Fibroblast of lung (primary cell): ENCODE data around the gene CAMK1D. TPM values are rescaled to one million over a fixed set of nuclear protein-coding genes. Genes with fewer than 3 reads are reported as not detected.

Source experiments
- DNase-seq, 2 donors: peaks; one replicate each; pipeline versions ENCODE4 v3.0.0 to v3.0.0-alpha.2; 2010; ENCODE audit warnings: low read depth in 2 of 2
- H2AFZ ChIP-seq: 2 replicates; pipeline ENCODE4 v1.5.1; 2012; ENCODE audit warnings: low read length, control low read depth, inconsistent platforms
- H3K27ac ChIP-seq: 2 replicates; pipeline ENCODE4 v1.5.1; 2011; ENCODE audit warnings: low read length, control low read depth; ENCODE audit not compliant: insufficient read depth
- H3K27me3 ChIP-seq: 2 replicates; pipeline ENCODE4 v1.5.1; 2011; ENCODE audit warnings: mild to moderate bottlenecking, low read length; ENCODE audit not compliant: control insufficient read depth, insufficient read depth
- H3K36me3 ChIP-seq: 2 replicates; pipeline ENCODE4 v1.5.1; 2011; ENCODE audit warnings: low read length; ENCODE audit not compliant: control insufficient read depth, insufficient read depth
- H3K4me1 ChIP-seq: 2 replicates; pipeline ENCODE4 v1.5.1; 2011; ENCODE audit warnings: low read length; ENCODE audit not compliant: control insufficient read depth, insufficient read depth; ENCODE audit errors: extremely low read depth
- H3K4me2 ChIP-seq: 2 replicates; pipeline ENCODE4 v1.5.1; 2011; ENCODE audit warnings: low read length, control low read depth; ENCODE audit not compliant: insufficient read depth; ENCODE audit errors: extremely low read depth
- H3K4me3 ChIP-seq, 4 experiments: fragments of 200-600 bp in 1 of 4; sonication (generic) in 1 of 4; replicated peaks in 1 of 4; 2 replicates each; pipeline ENCODE4 v1.5.1; 2011 to 2016; ENCODE audit warnings: low read length in 4 of 4, low read depth in 3 of 4, mild to moderate bottlenecking in 3 of 4, control low read depth in 2 of 4, inconsistent platforms in 1 of 4, mixed read lengths in 1 of 4; ENCODE audit not compliant: insufficient read depth in 1 of 4; ENCODE audit errors: control extremely low read depth in 1 of 4
- H3K79me2 ChIP-seq: 2 replicates; pipeline ENCODE4 v1.5.1; 2012; ENCODE audit warnings: mild to moderate bottlenecking, low read length, inconsistent platforms; ENCODE audit not compliant: control insufficient read depth, insufficient read depth
- H3K9ac ChIP-seq: 2 replicates; pipeline ENCODE4 v1.5.1; 2011; ENCODE audit warnings: mild to moderate bottlenecking, low read length, control low read depth; ENCODE audit not compliant: insufficient read depth
- H3K9me3 ChIP-seq: 2 replicates; pipeline ENCODE4 v1.5.1; 2012; ENCODE audit warnings: low read depth, low read length; ENCODE audit not compliant: control insufficient read depth, insufficient read depth
- H4K20me1 ChIP-seq: 2 replicates; pipeline ENCODE4 v1.5.1; 2011; ENCODE audit warnings: low read length; ENCODE audit not compliant: control insufficient read depth, insufficient read depth; ENCODE audit errors: extremely low read depth
- EZH2 ChIP-seq: IDR thresholded peaks from 2 replicates; pipeline ENCODE4 v1.5.1; 2012; ENCODE audit warnings: low read length, control low read depth, mild to moderate bottlenecking; ENCODE audit errors: missing control alignments
- polyA plus RNA-seq, 2 donors: library from polyadenylated mRNA; depleted of rRNA in 1 of 2; stranded (reverse) in 1 of 2; unstranded in 1 of 2; fragments of >200 nt; gene quantifications; 2 replicates each; pipeline ENCODE4 v1.2.1, GENCODE V29; 2011 to 2012; ENCODE audit warnings: missing spikeins in 1 of 2
- total RNA-seq: library from RNA; depleted of rRNA; stranded (reverse); fragments of >200 nt; gene quantifications from 2 replicates; pipeline ENCODE4 v1.2.1, GENCODE V29; 2014
- TF ChIP-seq, protein P1 (sequence below), 2 donors: IDR thresholded peaks in 1 of 2; conservative IDR thresholded peaks in 1 of 2; 1 replicate in 1 of 2; 2 replicates in 1 of 2; pipeline ENCODE4 v1.5.1; 2011 to 2012; ENCODE audit warnings: low read length in 2 of 2, control low read depth in 1 of 2, inconsistent platforms in 1 of 2, low read depth in 1 of 2, mild to moderate bottlenecking in 1 of 2

CAMK1D gene
- total and polyA plus RNA-seq, 2 donors (not counting 1 experiment from before 2014, with no cell fraction given), result 2.3 TPM

DNA sequence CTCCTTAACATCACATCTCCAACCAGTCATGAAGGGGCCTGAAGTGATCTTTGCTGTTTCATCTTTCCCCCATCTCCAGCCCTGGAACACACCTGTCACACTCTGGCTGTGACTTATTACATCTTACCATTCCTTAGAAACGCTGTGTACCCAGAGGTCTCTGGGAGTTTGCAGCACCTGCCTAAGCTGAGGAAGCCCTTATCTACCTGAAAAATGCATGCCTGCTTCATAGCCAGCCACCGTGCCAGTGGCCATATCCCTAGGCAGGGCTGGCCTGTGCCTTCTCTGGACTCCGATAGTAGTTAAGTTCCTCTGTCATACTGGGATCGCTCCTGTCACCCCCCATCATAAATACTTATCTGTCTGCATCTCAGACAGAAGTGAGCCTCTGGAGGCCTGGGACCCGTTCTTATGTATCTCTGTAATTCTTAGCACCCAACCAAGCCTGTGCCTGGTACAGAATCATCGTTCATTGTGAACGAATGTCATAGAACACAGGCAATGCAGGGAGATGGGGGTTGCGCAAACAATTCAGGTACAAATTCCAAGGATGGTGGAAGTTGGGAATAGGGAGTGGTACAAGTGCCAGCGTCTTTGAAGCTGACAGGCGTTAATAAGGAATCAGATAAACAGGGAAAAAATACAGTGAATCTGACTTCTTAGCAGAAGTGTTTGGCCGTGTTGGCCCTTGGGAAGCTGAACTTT is 254.6 kb downstream of the CAMK1D start:
- no peak overlapping the region for H3K27ac ChIP-seq
- no peaks in the 10 kb centered on the region for H3K4me1 ChIP-seq
- H3K27me3 ChIP-seq, result no peaks in the 10 kb centered on the region
- no peak for DNase-seq
- no peak overlapping the region for H2AFZ ChIP-seq
- no peaks in the 10 kb centered on the region for H3K36me3 ChIP-seq
- no peaks in the 10 kb centered on the region for H3K9me3 ChIP-seq
- no peak overlapping the region for H3K4me3 ChIP-seq
- no peaks in the 10 kb centered on the region for H3K79me2 ChIP-seq
- no peak overlapping the region for H3K9ac ChIP-seq
- no peak for TF ChIP-seq EZH2
- TF ChIP-seq, protein P1, sequence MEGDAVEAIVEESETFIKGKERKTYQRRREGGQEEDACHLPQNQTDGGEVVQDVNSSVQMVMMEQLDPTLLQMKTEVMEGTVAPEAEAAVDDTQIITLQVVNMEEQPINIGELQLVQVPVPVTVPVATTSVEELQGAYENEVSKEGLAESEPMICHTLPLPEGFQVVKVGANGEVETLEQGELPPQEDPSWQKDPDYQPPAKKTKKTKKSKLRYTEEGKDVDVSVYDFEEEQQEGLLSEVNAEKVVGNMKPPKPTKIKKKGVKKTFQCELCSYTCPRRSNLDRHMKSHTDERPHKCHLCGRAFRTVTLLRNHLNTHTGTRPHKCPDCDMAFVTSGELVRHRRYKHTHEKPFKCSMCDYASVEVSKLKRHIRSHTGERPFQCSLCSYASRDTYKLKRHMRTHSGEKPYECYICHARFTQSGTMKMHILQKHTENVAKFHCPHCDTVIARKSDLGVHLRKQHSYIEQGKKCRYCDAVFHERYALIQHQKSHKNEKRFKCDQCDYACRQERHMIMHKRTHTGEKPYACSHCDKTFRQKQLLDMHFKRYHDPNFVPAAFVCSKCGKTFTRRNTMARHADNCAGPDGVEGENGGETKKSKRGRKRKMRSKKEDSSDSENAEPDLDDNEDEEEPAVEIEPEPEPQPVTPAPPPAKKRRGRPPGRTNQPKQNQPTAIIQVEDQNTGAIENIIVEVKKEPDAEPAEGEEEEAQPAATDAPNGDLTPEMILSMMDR (conservative IDR thresholded peaks at IDR 0.05 in 1 of 2, IDR thresholded peaks at IDR 0.05 in 1 of 2; ENCODE audit: low read depth in 1 of 2, low read length in 2 of 2), result no peak
- H4K20me1 ChIP-seq, result no peaks in the 10 kb centered on the region
- no peak overlapping the region for H3K4me2 ChIP-seq

DNA sequence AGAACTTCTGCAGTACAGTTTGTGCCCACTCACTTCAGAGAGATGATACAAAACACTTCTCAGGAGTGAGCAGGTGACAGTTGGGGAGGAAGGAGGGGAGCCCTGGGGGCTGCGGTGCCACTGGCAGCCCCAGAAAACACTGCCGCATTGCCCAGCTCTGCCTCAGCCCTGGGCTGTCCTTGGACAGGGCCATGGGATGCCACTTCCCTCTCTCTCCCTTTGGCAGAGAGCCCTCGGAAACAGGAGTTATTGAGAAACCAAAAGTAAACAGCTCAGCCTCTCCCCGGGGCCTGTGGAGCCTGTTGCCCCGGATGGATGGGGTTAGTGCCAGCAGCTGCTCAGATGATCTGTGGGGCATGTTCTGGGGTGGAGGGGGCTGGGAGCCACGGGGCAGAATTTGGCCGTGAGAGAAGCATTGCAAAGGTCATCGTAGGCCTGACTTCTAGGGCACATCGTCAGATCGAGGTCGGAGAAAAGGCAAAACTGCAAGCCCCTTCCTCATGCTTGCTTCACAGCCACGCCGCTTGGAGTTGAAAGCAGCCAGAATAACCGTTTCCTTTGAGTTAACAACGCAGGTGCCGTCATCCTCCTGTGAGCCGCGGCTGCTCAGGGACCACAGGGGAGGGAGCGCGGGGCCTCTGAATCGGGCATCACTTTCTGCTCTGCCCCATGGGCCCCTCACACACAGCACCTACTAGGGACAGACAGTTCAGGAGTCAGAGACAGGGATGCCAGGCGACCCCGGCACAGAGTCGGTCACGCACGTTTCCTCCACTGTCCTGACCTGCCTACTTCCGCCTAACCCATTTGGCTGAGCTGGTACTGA is 256.4 kb downstream of the CAMK1D start:
- no peak overlapping the region for H3K4me2 ChIP-seq
- H2AFZ ChIP-seq, result peak overlapping the region; percentile 64
- peak; percentile 60 to 65 for DNase-seq
- no peak overlapping the region for H3K27ac ChIP-seq
- H3K27me3 ChIP-seq, result no peaks in the 10 kb centered on the region
- H3K36me3 ChIP-seq, result no peaks in the 10 kb centered on the region
- no peak overlapping the region for H3K9ac ChIP-seq
- TF ChIP-seq, protein P1 (conservative IDR thresholded peaks at IDR 0.05 in 1 of 2, IDR thresholded peaks at IDR 0.05 in 1 of 2; ENCODE audit: low read depth in 1 of 2, low read length in 2 of 2), result no peak
- TF ChIP-seq EZH2, result no peak
- H3K4me1 ChIP-seq, result no peaks in the 10 kb centered on the region
- no peaks in the 10 kb centered on the region for H3K79me2 ChIP-seq
- no peaks in the 10 kb centered on the region for H3K9me3 ChIP-seq
- peak overlapping the region in 1 of 4 experiments; percentile 32 for H3K4me3 ChIP-seq
- H4K20me1 ChIP-seq, result no peaks in the 10 kb centered on the region

DNA sequence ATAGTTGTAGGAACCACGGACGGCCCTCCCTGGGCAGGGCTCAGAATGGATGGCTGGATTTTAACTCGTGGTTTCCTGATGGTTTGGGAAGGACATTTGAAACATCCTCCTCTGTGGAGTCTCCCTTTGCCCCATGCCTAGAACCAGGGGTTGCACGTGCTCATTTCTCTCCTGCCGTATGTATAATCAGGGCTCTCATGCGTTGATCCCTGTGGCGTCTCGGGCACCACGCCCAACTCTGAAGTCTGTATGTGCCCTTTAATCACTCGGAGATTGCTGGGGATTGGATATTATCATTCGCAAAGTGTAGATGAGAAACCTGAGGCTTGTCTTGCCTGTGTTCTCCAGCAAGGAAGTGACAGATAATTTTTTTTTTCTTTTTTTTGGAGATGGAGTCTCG is 257.1 kb downstream of the CAMK1D start:
- H3K4me2 ChIP-seq, result no peak overlapping the region

More for the DNA sequence above, 257.1 kb downstream of the CAMK1D start:
- Histone ChIP-seq H3K9me3 (no peaks in the 10 kb centered on the region), H3K27ac (no peak overlapping the region), H4K20me1 (no peaks in the 10 kb centered on the region), H3K79me2 (no peaks in the 10 kb centered on the region), H3K27me3 (no peaks in the 10 kb centered on the region), H3K36me3 (no peaks in the 10 kb centered on the region), H2AFZ (peak overlapping the region; percentile 48), H3K4me1 (no peaks in the 10 kb centered on the region), H3K9ac (no peak overlapping the region), H3K4me3 (no peak overlapping the region)
- DNase-seq, result no peak
- TF ChIP-seq, protein P1 (conservative IDR thresholded peaks at IDR 0.05 in 1 of 2, IDR thresholded peaks at IDR 0.05 in 1 of 2; ENCODE audit: low read depth in 1 of 2, low read length in 2 of 2), result no peak
- no peak for TF ChIP-seq EZH2
